Uterus (tissue), 2 donors: Measurements from ENCODE around the gene BAHCC1.

Source experiments
- CTCF ChIP-seq, 4 experiments: fragments of 200-600 bp in 2 of 4; fragments of 450-650 bp in 2 of 4; sonication (generic) in 2 of 4; IDR thresholded peaks; one replicate each; pipeline ENCODE4 v1.5.1; 2016 to 2019; ENCODE audit warnings: antibody characterized with exemption in 4 of 4, mild to moderate bottlenecking in 2 of 4, moderate library complexity in 1 of 4
- POLR2A ChIP-seq, 2 donors: fragments of 450-650 bp; IDR thresholded peaks; one replicate each; pipeline ENCODE4 v1.6.1; 2016; ENCODE audit warnings: antibody characterized with exemption in 2 of 2, mild to moderate bottlenecking in 1 of 2, moderate library complexity in 1 of 2

- TF ChIP-seq CTCF (IDR thresholded peaks at IDR 0.05) (no peak), POLR2A (IDR thresholded peaks at IDR 0.05) (peak; percentile 91 to 98)
Observed at GRCh38 chr17:81512562-81513371, 117.5 kb downstream of the BAHCC1 start, which contains the start of gene ACTG1.
